Measurements from ENCODE around the gene TRAM2. TPM values are rescaled to one million over a fixed set of nuclear protein-coding genes. Genes with fewer than 3 reads are reported as not detected.

TRAM2 gene
- polyA plus RNA-seq, 12 donors: 17.9 to 80.0 (median 26.3) TPM

DNA sequence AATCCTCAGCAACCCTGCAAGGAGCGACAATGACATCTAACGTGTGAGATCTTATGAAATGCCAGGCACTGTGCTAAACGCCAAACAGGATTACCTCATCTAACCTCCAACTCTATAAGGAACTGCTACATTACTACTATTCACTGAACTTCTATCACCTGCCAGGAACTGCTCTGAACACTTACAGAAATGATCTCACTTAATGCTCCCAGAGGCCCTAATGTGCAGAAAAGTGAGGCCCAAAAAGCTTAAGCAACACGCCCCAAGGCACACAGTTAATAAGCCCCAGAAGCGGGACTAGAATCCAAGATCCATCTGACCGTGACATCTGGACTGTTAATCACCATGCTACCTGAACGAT lies 28.5 kb downstream of the TRAM2 start:
- DNase-seq: no peak

DNA sequence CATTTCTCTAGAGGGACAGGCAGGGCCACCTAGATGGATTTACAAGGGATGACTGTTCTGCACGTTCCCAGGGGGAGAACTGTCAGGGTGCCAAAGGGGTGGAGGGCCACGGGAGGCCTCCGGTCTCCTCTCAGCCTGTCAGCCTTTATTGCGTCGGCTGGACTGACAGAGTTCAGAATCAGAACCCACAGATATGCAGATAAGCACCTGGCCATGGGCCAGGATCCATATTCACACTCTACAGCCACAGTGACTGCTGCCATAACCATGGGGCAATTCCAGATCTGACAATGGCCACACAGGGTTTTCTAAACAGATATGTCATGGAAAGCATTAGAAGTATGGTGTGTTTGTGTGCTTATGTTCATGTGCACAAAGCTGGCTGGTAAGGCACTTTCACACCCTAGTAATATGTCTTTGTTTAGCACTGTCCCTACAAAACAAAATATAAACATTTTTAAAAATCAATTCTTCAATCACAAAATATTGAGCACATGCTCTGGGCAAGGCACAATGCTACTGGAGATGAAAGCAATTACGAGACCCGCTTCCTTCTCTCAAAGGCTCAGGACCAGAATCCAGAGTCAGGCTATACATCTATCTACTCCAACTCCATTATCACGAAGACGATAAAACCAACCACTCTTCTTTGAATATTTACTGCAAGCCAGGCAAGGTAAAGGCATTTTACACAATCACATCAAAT lies 29.1 kb downstream of the TRAM2 start:
- DNase-seq: no peak

DNA sequence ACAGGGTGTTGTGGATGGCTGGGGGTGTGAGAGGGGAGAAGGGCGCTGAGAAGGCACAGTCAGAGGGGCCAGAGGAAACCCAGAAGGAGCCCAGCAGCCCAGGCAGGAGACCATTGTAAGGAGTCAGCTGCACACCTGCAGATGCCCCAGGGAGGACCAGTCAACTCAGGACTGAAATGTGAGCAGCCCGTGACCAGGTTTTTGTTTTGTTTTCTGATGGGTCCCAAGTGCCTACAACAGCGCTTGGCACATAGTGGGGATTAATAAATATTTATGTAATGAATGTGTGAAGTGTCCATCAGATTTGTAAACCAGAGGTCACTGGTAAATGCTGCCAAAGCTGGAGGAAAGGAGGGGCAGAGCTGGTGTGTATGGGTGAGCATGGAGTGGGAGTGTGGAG lies 30.2 kb downstream of the TRAM2 start:
- no peak for DNase-seq

DNA sequence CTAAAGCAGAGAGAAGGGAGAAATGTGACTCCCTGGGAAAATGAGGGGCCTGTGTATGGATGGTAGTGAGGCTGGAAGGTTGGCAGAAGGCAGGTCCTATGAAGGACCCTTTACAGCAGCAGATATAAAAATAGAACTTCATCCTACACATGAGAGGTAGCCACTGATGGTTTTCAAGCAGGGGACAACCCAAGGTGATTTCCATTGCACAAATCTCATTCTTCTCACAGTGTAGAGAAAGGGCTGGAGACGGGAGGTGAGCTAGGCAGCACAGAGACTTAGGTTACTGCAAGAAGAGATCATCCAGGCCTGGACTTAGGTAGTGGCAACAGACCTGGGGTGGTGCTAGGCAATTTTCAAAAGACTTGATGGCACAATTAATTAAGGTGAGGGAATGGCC lies 30.7 kb downstream of the TRAM2 start:
- DNase-seq: no peak

DNA sequence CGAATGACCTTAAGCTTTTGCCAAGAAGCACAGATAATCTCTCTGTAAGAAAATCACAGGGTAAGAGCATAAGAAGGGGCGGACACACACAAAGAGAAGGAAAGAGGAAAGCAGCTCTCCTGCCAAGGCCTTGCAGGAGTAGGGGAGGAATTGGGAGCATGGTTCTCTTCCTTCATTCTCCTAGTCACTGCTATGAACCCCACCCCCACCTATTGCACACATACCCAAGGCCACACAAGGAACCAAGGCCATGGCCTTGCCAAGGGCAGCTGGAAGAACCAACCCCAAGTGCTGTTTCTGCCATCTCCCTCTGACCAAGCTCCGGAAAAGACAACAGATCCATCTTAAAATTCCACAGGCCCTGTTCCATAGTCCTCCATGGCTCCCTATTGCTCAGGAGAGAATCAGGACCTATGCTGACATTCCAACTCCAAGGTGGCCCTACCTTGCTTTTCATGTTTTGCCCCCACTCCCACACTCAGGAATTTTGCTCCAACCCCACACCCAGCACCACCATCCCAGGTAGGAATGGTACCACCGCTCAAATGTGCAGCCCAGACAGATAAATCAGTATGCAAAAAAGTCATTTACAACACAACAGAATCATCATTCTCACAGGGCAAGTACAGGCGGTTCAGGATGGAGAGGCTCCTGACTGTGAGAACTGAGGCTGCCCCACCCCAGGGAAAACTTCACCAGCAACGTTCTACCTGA lies 31.3 kb downstream of the TRAM2 start:
- no peak for DNase-seq

DNA sequence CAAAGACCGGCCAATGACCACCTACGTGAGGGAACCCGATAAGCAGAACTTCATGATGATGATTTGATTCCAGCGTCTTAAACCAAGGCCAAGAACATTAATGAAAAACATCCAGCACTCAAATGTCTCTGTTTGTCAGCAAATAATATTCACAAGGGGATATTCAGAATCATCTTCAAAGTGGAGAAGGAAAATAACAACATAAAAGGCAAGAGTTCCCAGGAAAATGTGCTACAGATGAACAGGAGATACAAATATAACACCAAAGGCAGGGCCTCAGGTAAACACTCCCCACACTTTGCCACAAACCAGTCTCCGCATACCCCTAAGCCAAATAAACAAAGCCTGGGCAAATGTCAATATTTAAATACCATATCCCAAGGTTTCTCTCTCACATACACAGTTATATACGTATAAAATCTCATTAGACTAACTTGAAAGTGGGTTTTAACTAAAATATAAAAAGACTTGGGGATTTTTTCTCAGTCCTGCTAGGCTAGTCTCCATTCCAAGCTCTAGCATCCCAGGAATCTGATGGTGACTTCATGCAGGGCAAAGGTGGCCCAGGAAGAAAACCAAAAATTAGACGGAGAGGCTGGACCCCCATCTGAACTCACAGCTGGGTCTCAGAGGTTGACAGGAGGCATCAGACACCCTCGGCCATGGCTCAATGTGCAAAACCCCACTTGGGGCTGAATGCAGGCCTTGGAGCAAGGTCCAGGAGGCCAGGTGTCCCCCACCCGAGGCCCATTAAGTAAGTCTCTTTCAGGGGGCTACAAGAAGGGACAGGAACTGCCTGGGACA lies 32.1 kb downstream of the TRAM2 start:
- no peak for DNase-seq

DNA sequence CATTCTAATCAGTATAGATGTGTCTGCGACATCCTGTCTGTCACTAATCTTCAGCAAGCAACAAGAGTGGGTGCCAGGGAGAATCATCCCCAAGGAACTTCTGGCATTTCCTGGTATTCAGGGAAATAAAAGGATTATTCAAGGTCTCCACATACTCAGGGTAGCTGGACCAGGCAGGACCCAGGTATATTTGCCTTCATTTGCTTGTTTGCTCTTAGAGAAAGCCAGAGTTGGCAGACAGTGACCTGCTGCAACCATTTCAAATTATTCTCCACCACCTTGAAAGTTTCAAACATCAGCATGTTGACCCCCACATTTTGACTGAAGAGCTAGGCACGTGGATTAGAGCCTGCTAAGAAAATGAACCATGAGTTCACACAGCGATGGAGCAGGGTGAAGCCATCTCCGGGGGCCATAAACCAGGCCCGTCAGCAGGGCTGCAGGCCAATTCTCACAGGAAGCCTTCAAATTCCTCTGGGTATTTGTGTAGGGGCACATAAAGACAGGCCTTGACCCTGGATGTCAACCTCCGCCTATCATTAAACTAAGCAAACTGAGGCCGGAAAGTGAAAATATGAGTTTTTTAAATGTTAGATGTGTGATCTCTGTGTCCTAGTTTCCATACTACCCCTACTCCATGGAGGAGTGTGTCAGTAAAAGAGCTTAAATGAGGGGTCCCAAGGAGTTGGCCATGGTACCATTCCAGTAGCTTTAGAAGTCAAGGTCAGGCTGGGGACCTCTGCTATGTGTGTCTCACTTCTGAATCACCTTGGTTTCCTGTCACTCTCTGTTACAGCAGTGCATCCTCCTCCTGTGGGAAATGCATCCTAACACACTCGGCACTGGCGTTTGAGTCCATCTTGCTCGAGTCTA lies 32.9 kb downstream of the TRAM2 start:
- DNase-seq: no peak

DNA sequence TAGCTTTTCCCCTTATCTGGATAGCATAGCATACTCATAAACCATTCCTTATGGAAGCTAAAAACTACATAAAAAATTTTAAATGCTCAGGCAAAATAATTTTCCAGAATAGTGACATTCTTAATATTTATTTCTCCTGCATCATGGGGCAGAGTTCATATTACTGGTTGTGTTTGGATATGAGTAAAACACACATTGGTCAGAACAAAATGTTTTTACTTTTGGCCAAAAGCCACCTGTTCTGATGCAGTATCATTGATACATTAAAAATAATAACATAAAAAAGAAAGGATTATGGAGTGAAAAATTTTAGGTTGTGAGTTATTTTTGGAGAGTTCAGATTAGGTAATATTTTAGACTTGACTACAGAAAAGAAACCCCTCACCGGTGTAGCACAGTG lies 33.6 kb downstream of the TRAM2 start:
- no peak for DNase-seq

DNA sequence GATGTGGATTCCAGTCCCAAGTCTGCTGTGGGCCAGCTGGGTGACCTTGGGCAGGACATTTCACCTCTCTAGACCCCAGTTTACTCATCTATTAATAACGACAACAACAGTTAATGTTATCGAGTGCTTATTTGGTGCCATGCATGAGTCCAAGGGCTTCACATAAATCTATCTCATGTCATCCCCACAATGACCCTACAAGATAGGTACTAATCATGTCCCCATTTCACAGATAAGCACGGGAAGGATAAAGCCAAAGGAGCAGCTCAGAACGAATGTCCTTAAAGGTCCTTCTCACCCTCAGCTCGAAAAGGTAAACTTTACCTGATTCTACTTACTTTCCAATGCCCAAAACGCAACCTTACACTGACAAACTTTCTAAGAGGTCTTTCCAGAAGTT lies 35.7 kb downstream of the TRAM2 start:
- no peak for DNase-seq

DNA sequence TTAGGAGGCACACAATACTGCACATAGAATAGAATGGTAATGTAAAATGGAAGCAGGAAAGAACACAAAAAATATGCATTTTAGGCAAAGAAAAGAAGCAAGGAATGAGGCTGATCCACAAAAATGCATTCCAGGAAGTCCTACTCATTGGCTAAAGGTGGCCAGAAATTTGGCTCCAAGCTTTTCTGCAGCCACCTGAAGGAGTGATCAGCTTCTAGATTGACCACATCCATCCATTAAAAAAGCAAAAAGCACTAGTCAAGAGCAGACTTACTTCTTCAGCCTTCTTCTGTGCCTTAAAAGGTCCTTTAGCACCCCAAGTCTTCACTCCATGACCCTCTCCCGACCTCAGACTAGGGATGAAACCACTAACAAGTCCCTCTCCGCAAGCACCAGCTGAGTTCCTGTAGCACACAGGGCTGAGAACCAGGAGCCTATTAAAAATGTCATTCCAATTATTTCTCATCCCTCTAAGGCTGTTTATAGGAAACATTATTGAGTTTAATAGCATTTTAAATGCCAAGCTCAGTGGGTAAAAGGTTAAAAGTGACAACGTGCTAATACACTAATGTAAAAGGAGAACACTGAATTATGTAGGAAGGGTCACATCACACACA lies 36.5 kb downstream of the TRAM2 start:
- no peak for DNase-seq

DNA sequence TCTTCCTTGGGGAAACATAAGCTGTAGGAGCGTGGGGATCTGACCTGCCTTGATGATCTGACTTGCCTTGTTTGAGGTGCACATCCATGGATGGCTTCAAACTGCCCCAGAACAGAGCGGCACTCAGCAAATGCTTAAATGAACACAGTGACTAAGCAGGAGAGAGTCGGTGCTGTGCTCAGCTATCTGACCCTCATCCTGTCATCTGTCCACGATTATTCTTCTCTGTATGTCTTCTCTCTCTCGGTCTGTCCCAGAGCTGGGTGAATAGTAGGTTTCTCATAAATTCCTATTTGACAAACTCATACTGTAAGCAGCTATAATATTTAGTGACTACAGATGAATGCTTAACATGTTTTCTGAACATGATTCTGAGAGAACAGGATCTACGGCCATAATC lies 37.3 kb downstream of the TRAM2 start:
- no peak for DNase-seq

DNA sequence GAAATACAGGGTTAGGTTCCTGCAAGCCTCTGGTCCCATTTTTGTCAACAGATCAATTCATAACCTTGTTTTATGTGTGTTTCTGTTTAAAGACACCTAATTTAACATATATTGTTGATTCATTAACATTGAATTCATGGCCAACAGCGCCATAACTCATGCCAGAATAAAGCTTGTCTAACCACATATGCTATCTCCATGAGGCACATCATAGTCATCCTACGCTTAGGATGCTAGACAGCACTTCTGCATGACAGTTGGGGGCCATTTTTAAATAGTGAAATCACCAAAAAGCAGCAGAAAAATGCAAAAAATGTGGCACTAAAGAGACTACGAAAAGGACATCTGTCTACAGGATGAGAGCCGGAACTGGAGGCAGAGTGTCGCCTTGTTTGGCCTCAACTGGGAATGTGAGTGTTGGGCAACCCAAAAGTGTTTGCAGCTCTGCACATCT lies 37.9 kb downstream of the TRAM2 start:
- no peak for DNase-seq

DNA sequence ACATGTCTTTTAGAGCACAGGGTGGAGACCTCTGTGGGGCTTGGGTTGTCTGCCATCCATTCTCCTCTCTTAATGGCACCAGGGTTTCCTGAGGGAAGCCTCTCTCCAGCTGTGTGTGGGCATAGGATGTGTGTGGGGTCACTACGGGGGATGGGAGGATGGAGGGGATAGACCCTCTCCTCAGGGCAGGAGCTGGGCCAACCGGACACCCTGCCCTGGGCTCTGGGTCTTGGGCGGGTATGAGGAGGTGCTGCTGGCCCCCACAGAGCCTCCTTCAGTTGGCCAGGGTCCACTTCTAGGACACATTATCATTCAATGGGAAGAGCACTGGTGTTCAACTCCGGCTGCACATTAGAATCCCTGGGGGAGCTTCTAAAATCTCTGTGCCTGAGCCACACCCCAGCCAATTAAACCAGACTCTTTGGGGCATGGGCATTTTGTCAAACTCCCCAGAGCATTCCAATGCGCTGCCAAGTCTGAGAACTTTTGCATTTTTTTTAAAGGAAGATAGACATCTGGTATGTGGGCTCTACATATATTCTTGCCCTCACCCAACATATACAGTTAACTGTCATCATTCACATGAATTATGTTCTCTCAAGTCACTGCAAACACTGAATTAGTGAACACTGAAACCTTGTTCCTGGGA lies 38.5 kb downstream of the TRAM2 start:
- DNase-seq: no peak

DNA sequence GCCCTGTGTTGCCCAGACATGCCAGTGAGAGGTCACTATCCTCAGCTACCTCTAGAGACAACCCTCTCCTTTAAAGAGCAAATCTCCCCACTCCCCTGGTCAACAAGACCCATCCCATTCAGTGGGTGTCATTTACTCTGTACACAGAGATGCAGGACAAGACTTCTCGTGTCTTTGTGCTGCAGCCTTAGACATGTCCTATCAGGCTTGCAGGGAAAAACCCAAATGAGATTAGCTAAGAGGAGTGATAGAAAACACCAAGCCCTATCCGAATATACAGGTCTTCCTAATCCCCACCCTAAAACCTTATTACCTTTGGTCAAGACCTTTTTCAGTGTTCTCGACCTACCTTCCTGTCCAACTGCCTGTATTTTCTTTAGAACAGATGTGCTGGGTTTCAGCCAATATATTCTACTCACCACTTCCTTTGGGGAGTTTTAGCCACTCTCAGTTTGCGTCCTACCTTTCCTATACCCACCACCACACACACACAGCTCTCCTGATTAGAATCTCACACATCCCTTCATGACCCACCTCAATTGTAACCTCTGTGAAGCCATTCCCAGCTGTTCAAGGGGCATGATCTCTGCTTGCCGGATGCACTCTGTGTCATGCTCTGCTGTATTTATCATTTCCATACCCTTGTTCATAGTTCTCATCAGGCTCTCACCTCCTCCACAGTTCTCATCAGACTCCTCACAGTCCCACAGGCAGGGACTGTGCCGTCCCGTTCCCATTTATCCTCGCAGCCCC lies 39.7 kb downstream of the TRAM2 start:
- no peak for DNase-seq

DNA sequence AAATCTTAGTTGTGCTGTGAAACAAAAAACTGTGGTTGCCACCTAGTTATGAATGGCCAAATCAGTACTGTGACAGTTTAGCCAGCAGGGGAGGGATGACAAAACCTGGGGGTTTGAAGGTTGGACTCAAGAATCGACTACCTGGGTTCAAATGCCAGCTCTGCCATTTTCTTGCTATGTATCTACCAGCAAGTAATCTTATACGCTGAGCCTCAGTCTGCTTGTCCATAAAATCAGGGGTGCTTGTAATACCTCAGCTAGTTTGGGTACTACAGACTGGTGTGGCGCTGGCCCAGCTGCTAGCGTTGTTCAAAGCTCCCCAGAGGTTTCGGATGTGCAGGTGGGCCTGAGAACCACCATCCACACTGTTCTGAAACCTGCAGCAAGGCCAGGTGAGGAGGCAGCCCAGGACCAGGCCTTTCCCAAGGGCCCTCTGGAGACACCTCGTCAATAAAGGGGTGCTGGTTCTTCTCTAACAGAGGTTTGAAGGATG lies 40.4 kb downstream of the TRAM2 start:
- DNase-seq: no peak

DNA sequence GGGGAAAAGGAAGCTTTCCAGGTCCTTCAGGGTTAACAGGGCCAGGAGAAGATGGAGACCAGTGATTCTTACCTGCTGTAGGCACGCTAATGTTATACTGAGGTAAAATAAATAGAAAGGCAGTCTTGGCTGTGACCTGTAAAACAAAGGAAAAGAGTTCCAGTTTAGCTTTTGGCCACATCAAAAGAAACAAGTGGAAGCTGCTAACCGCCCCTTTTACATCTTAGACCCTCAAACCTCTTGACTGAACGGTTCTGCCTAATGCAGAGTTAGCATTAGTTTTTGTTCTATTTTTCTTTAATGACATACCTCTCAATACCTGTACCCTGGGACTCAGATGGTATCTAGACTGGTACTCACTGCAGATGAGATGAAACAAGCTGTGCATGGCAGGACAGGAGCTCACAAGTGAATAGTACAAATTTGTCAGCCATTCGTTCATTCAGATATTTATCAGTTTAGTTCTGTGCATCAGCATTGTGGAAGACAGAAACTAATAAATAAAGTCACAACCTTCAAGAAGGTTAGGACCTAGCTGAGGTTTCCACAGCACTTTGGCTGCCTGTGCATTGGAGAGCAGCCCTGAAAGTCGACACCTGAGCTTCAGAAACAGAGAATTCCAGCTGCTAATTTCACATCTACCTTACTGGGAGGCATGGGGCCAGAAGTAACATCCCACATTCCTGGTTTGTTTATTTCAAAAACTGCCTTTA lies 41.0 kb downstream of the TRAM2 start:
- DNase-seq: no peak

DNA sequence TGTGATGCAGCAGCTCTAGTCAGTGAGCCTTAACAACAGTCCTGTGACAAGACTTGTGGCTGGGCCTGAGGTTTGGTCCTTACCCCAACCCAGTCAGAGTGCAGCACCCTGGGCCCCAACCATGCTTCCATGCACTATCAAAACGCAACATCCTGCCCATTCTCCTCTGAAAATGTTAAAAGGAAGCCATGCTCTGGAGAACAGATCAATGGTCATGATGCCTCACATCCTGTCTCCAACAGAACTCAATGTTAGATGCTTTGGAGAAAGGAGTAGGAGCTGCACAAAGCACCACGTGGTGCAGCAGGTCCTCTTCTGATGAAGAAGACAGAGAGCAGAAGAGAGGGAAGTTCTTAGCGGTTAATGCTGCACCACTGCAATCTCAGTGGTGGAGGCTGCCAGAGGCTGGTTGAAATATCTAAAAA lies 41.9 kb downstream of the TRAM2 start:
- DNase-seq: no peak

DNA sequence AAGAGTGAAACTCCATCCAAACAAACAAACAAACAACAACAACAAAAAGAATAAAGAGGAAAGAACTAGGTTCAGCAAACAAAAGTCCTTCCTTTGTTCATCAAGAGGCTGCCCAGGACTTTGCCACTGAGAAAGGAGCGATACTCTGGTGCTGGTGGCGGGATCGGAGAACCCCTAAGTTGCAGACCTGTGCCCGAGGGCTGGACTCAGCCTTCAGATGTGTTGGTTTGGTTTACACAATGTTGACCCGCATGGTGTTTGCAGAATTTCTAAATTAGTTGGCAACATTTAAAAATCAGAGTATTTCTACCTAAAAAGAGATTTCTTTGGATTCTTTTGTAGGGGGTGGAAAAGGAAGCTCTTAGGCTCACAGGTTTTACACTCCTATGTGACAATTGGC lies 42.5 kb downstream of the TRAM2 start:
- no peak for DNase-seq

DNA sequence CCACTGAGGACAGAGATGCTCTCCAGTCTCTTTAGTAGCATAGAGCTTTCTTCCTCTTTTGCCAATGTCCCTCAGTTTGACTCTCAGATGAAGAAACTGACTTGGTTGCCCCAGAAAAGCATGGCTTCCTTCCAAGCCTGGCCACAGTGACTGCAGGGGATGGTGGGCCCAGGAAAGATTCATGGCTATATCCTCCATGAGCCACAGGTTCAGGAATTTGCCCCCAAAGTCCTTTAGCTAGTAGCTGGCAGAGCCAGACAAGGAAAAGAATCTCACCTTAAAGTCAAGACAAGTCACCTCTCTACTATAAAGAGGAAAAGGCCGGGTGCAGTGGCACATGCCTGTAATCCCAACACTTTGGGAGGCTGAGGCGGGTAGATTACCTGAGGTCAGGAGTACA lies 43.4 kb downstream of the TRAM2 start:
- no peak for DNase-seq

Measured in muscle of arm (tissue), 12 donors.